HEK293 (cell line): ENCODE measurements around the gene PLAU.

Experiments
- GLIS1 ChIP-seq: fragments of 450-650 bp; formaldehyde crosslinking; IDR thresholded peaks from 2 replicates; pipeline ENCODE4 v1.5.1; 2016; ENCODE audit warnings: missing biosample characterization, missing genetic modification characterization
- HOXC10 ChIP-seq: sonication (generic); formaldehyde crosslinking; IDR thresholded peaks from 2 replicates; pipeline ENCODE4 v1.8.1; 2023; ENCODE audit warnings: mild to moderate bottlenecking, missing genetic modification reagents
- HOXD13 ChIP-seq: sonication (generic); formaldehyde crosslinking; IDR thresholded peaks from 2 replicates; pipeline ENCODE4 v1.8.0; 2022; ENCODE audit warnings: missing genetic modification reagents, borderline replicate concordance
- IKZF3 ChIP-seq: fragments of 450-650 bp; IDR thresholded peaks from 2 replicates; pipeline ENCODE4 v1.5.0; 2018; ENCODE audit warnings: missing biosample characterization, mild to moderate bottlenecking, missing genetic modification characterization, moderate library complexity
- PRDM1 ChIP-seq: fragments of 450-650 bp; formaldehyde crosslinking; IDR thresholded peaks from 2 replicates; pipeline ENCODE4; 2016; ENCODE audit warnings: missing biosample characterization, missing genetic modification characterization
- SCRT1 ChIP-seq: fragments of 450-650 bp; formaldehyde crosslinking; IDR thresholded peaks from 2 replicates; pipeline ENCODE4 v1.5.1; 2016; ENCODE audit warnings: missing biosample characterization, missing genetic modification characterization, borderline replicate concordance
- SP3 ChIP-seq: fragments of 450-650 bp; formaldehyde crosslinking; IDR thresholded peaks from 2 replicates; pipeline ENCODE4 v1.5.1; 2016; ENCODE audit warnings: missing biosample characterization, missing genetic modification characterization
- ZBTB21 ChIP-seq: fragments of 450-650 bp; formaldehyde crosslinking; IDR thresholded peaks from 2 replicates; pipeline ENCODE4 v1.5.1; 2017; ENCODE audit warnings: missing biosample characterization, missing genetic modification characterization
- ZBTB48 ChIP-seq: fragments of 450-650 bp; formaldehyde crosslinking; IDR thresholded peaks from 2 replicates; pipeline ENCODE4 v1.5.1; 2016; ENCODE audit warnings: missing biosample characterization, missing genetic modification characterization
- ZFP69B ChIP-seq: fragments of 450-650 bp; formaldehyde crosslinking; IDR thresholded peaks from 2 replicates; pipeline ENCODE4 v1.5.1; 2016; ENCODE audit warnings: missing biosample characterization, missing genetic modification characterization
- ZNF114 ChIP-seq: fragments of 450-650 bp; formaldehyde crosslinking; IDR thresholded peaks from 2 replicates; pipeline ENCODE4 v1.5.0; 2017; ENCODE audit warnings: missing biosample characterization, missing genetic modification characterization
- ZNF133 ChIP-seq: fragments of 450-650 bp; formaldehyde crosslinking; IDR thresholded peaks from 2 replicates; pipeline ENCODE4 v1.5.1; 2016; ENCODE audit warnings: missing biosample characterization, missing genetic modification characterization
- ZNF140 ChIP-seq: fragments of 450-650 bp; formaldehyde crosslinking; IDR thresholded peaks from 2 replicates; pipeline ENCODE4 v1.5.1; 2016; ENCODE audit warnings: missing biosample characterization, missing genetic modification characterization
- ZNF155 ChIP-seq: fragments of 450-650 bp; formaldehyde crosslinking; IDR thresholded peaks from 2 replicates; pipeline ENCODE4 v1.5.1; 2016; ENCODE audit warnings: missing biosample characterization, missing genetic modification characterization
- ZNF169 ChIP-seq: fragments of 450-650 bp; formaldehyde crosslinking; IDR thresholded peaks from 2 replicates; pipeline ENCODE4 v1.5.1; 2016; ENCODE audit warnings: missing biosample characterization, missing genetic modification characterization
- ZNF175 ChIP-seq: fragments of 450-650 bp; formaldehyde crosslinking; IDR thresholded peaks from 2 replicates; pipeline ENCODE4 v1.5.1; 2016; ENCODE audit warnings: missing biosample characterization, missing genetic modification characterization
- ZNF221 ChIP-seq: fragments of 450-650 bp; formaldehyde crosslinking; IDR thresholded peaks from 2 replicates; pipeline ENCODE4 v1.5.1; 2017; ENCODE audit warnings: missing biosample characterization, missing genetic modification characterization, borderline replicate concordance
- ZNF354C ChIP-seq: fragments of 450-650 bp; formaldehyde crosslinking; IDR thresholded peaks from 2 replicates; pipeline ENCODE4 v1.5.1; 2016; ENCODE audit warnings: missing biosample characterization, missing genetic modification characterization, low read depth, borderline replicate concordance
- ZNF398 ChIP-seq: fragments of 450-650 bp; formaldehyde crosslinking; IDR thresholded peaks from 2 replicates; pipeline ENCODE4 v1.5.1; 2017; ENCODE audit warnings: missing biosample characterization, missing genetic modification characterization
- ZNF426 ChIP-seq: fragments of 450-650 bp; formaldehyde crosslinking; IDR thresholded peaks from 2 replicates; pipeline ENCODE4 v1.5.1; 2017; ENCODE audit warnings: missing biosample characterization, missing genetic modification characterization, mild to moderate bottlenecking, inconsistent platforms, moderate library complexity
- ZNF433 ChIP-seq: fragments of 450-650 bp; formaldehyde crosslinking; IDR thresholded peaks from 2 replicates; pipeline ENCODE4 v1.5.1; 2016; ENCODE audit warnings: missing biosample characterization, missing genetic modification characterization, low read depth
- ZNF530 ChIP-seq: fragments of 450-650 bp; formaldehyde crosslinking; IDR thresholded peaks from 2 replicates; pipeline ENCODE4 v1.5.1; 2016; ENCODE audit warnings: low read depth, missing biosample characterization, missing genetic modification characterization
- ZNF544 ChIP-seq: fragments of 450-650 bp; formaldehyde crosslinking; IDR thresholded peaks from 2 replicates; pipeline ENCODE4 v1.5.0; 2017; ENCODE audit warnings: missing biosample characterization, missing genetic modification characterization
- ZNF555 ChIP-seq: fragments of 450-650 bp; formaldehyde crosslinking; conservative IDR thresholded peaks from 2 replicates; pipeline ENCODE4 v1.5.1; 2017; ENCODE audit warnings: missing biosample characterization, mild to moderate bottlenecking, missing genetic modification characterization, inconsistent platforms
- ZNF561 ChIP-seq: fragments of 450-650 bp; IDR thresholded peaks from 2 replicates; pipeline ENCODE4 v1.5.1; 2018; ENCODE audit warnings: missing biosample characterization, missing genetic modification characterization, borderline replicate concordance
- ZNF610 ChIP-seq: fragments of 450-650 bp; formaldehyde crosslinking; IDR thresholded peaks from 2 replicates; pipeline ENCODE4 v1.5.1; 2016; ENCODE audit warnings: missing biosample characterization, missing genetic modification characterization, borderline replicate concordance
- ZNF664 ChIP-seq: fragments of 450-650 bp; formaldehyde crosslinking; IDR thresholded peaks from 2 replicates; pipeline ENCODE4 v1.5.1; 2016; ENCODE audit warnings: missing biosample characterization, missing genetic modification characterization
- ZNF707 ChIP-seq: fragments of 450-650 bp; formaldehyde crosslinking; IDR thresholded peaks from 2 replicates; pipeline ENCODE4 v1.5.1; 2016; ENCODE audit warnings: missing biosample characterization, missing genetic modification characterization
- ZNF747 ChIP-seq: fragments of 450-650 bp; formaldehyde crosslinking; IDR thresholded peaks from 2 replicates; pipeline ENCODE4 v1.5.1; 2016; ENCODE audit warnings: missing biosample characterization, missing genetic modification characterization
- ZNF777 ChIP-seq: fragments of 450-650 bp; formaldehyde crosslinking; IDR thresholded peaks from 2 replicates; pipeline ENCODE4 v1.5.1; 2017; ENCODE audit warnings: missing biosample characterization, missing genetic modification characterization, borderline replicate concordance
- ZSCAN4 ChIP-seq: fragments of 450-650 bp; formaldehyde crosslinking; IDR thresholded peaks from 2 replicates; pipeline ENCODE4 v1.5.1; 2017; ENCODE audit warnings: missing biosample characterization, missing genetic modification characterization
- ZSCAN5A ChIP-seq: fragments of 450-650 bp; formaldehyde crosslinking; IDR thresholded peaks from 2 replicates; pipeline ENCODE4 v1.5.1; 2016; ENCODE audit warnings: missing biosample characterization, missing genetic modification characterization
- TF ChIP-seq, protein P1 (sequence below): fragments of 450-650 bp; formaldehyde crosslinking; IDR thresholded peaks from 2 replicates; pipeline ENCODE4 v1.5.1; 2016; ENCODE audit warnings: missing biosample characterization, missing genetic modification characterization
- TF ChIP-seq, protein P2 (sequence below): fragments of 450-650 bp; formaldehyde crosslinking; IDR thresholded peaks from 2 replicates; pipeline ENCODE4 v1.5.1; 2017; ENCODE audit warnings: missing biosample characterization, mild to moderate bottlenecking, missing genetic modification characterization, moderate library complexity

PLAU gene

GRCh38 chr10:73910764-73911552 is at the start of gene PLAU (continued):
- no peak for TF ChIP-seq ZSCAN4
- no peak for TF ChIP-seq PRDM1 (tag by site-specific recombination)
- TF ChIP-seq ZNF398 (tag by site-specific recombination) = peak; percentile 54; the same call in 1 of the 2 replicates
- no peak for TF ChIP-seq SCRT1 (tag by site-specific recombination)
- no peak for TF ChIP-seq HOXD13
- TF ChIP-seq ZNF664 (tag by site-specific recombination) = no peak
- TF ChIP-seq ZNF610 (tag by site-specific recombination) = no peak
- no peak for TF ChIP-seq ZNF155 (tag by site-specific recombination)
- no peak for TF ChIP-seq ZNF530 (tag by site-specific recombination)
- no peak for TF ChIP-seq ZNF747
- no peak for TF ChIP-seq ZNF175
- no peak for TF ChIP-seq ZNF544 (tag by site-specific recombination)
- TF ChIP-seq ZNF169 (tag by site-specific recombination) = no peak
- TF ChIP-seq ZNF433 = no peak
- TF ChIP-seq ZBTB21 (tag by site-specific recombination) = no peak
- TF ChIP-seq ZNF354C (tag by site-specific recombination) = no peak
- TF ChIP-seq ZNF221 (tag by site-specific recombination) = no peak
- no peak for TF ChIP-seq ZNF707 (tag by site-specific recombination)
- TF ChIP-seq IKZF3 = no peak
- TF ChIP-seq ZNF140 (tag by site-specific recombination) = no peak
- TF ChIP-seq ZNF133 (tag by site-specific recombination) = no peak
- TF ChIP-seq ZNF114 (tag by site-specific recombination) = no peak
- TF ChIP-seq ZNF561 = peak; percentile 53; the same call in 1 of the 2 replicates
- TF ChIP-seq SP3 (tag by site-specific recombination) = peak; percentile 60
- TF ChIP-seq ZFP69B (tag by site-specific recombination) = no peak
- TF ChIP-seq, protein P1, sequence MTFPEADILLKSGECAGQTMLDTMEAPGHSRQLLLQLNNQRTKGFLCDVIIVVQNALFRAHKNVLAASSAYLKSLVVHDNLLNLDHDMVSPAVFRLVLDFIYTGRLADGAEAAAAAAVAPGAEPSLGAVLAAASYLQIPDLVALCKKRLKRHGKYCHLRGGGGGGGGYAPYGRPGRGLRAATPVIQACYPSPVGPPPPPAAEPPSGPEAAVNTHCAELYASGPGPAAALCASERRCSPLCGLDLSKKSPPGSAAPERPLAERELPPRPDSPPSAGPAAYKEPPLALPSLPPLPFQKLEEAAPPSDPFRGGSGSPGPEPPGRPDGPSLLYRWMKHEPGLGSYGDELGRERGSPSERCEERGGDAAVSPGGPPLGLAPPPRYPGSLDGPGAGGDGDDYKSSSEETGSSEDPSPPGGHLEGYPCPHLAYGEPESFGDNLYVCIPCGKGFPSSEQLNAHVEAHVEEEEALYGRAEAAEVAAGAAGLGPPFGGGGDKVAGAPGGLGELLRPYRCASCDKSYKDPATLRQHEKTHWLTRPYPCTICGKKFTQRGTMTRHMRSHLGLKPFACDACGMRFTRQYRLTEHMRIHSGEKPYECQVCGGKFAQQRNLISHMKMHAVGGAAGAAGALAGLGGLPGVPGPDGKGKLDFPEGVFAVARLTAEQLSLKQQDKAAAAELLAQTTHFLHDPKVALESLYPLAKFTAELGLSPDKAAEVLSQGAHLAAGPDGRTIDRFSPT (tag by site-specific recombination) = no peak
- TF ChIP-seq ZSCAN5A (tag by site-specific recombination) = no peak
- TF ChIP-seq ZBTB48 (tag by site-specific recombination) = peak; percentile 27; the same call in 1 of the 2 replicates
- TF ChIP-seq GLIS1 (tag by site-specific recombination) = peak; percentile 23
- TF ChIP-seq HOXC10 (CRISPR knock-in tag) = no peak
- no peak for TF ChIP-seq ZNF426
- TF ChIP-seq, protein P2, sequence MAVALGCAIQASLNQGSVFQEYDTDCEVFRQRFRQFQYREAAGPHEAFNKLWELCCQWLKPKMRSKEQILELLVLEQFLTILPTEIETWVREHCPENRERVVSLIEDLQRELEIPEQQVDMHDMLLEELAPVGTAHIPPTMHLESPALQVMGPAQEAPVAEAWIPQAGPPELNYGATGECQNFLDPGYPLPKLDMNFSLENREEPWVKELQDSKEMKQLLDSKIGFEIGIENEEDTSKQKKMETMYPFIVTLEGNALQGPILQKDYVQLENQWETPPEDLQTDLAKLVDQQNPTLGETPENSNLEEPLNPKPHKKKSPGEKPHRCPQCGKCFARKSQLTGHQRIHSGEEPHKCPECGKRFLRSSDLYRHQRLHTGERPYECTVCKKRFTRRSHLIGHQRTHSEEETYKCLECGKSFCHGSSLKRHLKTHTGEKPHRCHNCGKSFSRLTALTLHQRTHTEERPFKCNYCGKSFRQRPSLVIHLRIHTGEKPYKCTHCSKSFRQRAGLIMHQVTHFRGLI = no peak
- no peak for TF ChIP-seq ZNF555 (tag by site-specific recombination)
- no peak for TF ChIP-seq ZNF777 (tag by site-specific recombination)
